Upper lobe of right lung (tissue), 1 donor: ENCODE data around the gene NCKAP5. TPM values are rescaled to one million over a fixed set of nuclear protein-coding genes. Genes with fewer than 3 reads are reported as not detected.

Source experiments
- ATAC-seq: fragments of 200-7000 bp; cut with Tn5 transposase; one replicate; pipeline ENCODE4 v1.9.1; 2020; ENCODE audit warnings: mild to moderate bottlenecking, moderate library complexity
- DNase-seq: peaks from one replicate; pipeline ENCODE4 v3.0.0-alpha.2; 2020
- H3K27ac ChIP-seq: fragments of 200-600 bp; one replicate; pipeline ENCODE4 v1.8.0; 2022
- H3K27me3 ChIP-seq: fragments of 200-600 bp; one replicate; pipeline ENCODE4 v1.8.0; 2022; ENCODE audit warnings: mild to moderate bottlenecking
- H3K36me3 ChIP-seq: fragments of 200-600 bp; one replicate; pipeline ENCODE4 v1.8.0; 2022
- H3K4me1 ChIP-seq: fragments of 200-600 bp; one replicate; pipeline ENCODE4 v1.8.0; 2022
- H3K4me3 ChIP-seq: fragments of 200-600 bp; one replicate; pipeline ENCODE4 v1.8.0; 2022; ENCODE audit warnings: mild to moderate bottlenecking
- H3K9me3 ChIP-seq: fragments of 200-600 bp; one replicate; pipeline ENCODE4 v1.8.0; 2022
- CTCF ChIP-seq: fragments of 200-600 bp; IDR thresholded peaks from one replicate; pipeline ENCODE4 v1.8.0; 2022; ENCODE audit warnings: antibody characterized with exemption
- intact Hi-C: fragments of 100-400 bp; cut with DNase I; formaldehyde crosslinking; loops from one replicate; pipeline ENCODE4 v1.11.0; 2022
- total RNA-seq: library from RNA; stranded (reverse); fragmentation: NEBNext Ultra II Directional; extraction: Animal tissue kit (Norgen Biotek cat#: 25700); gene quantifications from one replicate; pipeline ENCODE4 v1.2.1, GENCODE V29; 2021
- donor health status: DM: no; HTN: yes; CAD: no; lungs with severe emphysema.

NCKAP5 gene
- total RNA-seq, 1 donor from 2014 or later = 40.8 TPM

GRCh38 chr2:132782176-132782783, 786.0 kb downstream of the NCKAP5 start:
- no peak overlapping the region for H3K4me3 ChIP-seq
- H3K9me3 ChIP-seq = no peaks in the 10 kb centered on the region
- TF ChIP-seq CTCF = no peak
- no peak for DNase-seq
- H3K4me1 ChIP-seq = no peaks in the 10 kb centered on the region
- H3K27me3 ChIP-seq = no peaks in the 10 kb centered on the region
- no peak overlapping the region for H3K27ac ChIP-seq
- intact Hi-C loops = no loop called here
- peak; percentile 30 for ATAC-seq
- no peaks in the 10 kb centered on the region for H3K36me3 ChIP-seq

- no peaks in the 10 kb centered on the region for H3K4me1 ChIP-seq
- no peak for ATAC-seq
- intact Hi-C loops = no loop called here
- H3K36me3 ChIP-seq = no peaks in the 10 kb centered on the region
- H3K27ac ChIP-seq = no peak overlapping the region
- H3K9me3 ChIP-seq = no peaks in the 10 kb centered on the region
- no peak for DNase-seq
- H3K27me3 ChIP-seq = no peaks in the 10 kb centered on the region
- H3K4me3 ChIP-seq = no peak overlapping the region
- no peak for TF ChIP-seq CTCF
Observed at GRCh38 chr2:132780651-132781050, 787.6 kb downstream of the NCKAP5 start.

GRCh38 chr2:132779206-132779721, 789.0 kb downstream of the NCKAP5 start:
- H3K9me3 ChIP-seq = no peaks in the 10 kb centered on the region
- intact Hi-C loops = no loop called here
- DNase-seq (no peak), ATAC-seq (no peak)
- no peak overlapping the region for H3K27ac ChIP-seq
- H3K27me3 ChIP-seq = no peaks in the 10 kb centered on the region
- no peaks in the 10 kb centered on the region for H3K4me1 ChIP-seq
- H3K36me3 ChIP-seq = no peaks in the 10 kb centered on the region
- H3K4me3 ChIP-seq = no peak overlapping the region
- TF ChIP-seq CTCF = no peak

- Histone ChIP-seq H3K4me3 (no peak overlapping the region), H3K36me3 (peaks cover 3% of the 10 kb centered on the region), H3K27me3 (no peaks in the 10 kb centered on the region), H3K9me3 (no peaks in the 10 kb centered on the region), H3K4me1 (no peaks in the 10 kb centered on the region), H3K27ac (no peak overlapping the region)
- ATAC-seq (no peak), DNase-seq (no peak)
- intact Hi-C loops = no loop called here
- no peak for TF ChIP-seq CTCF
Observed at GRCh38 chr2:132776287-132776686, 792.0 kb downstream of the NCKAP5 start.

- H3K27me3 ChIP-seq = no peaks in the 10 kb centered on the region
Observed at GRCh38 chr2:132774189-132774588, 794.1 kb downstream of the NCKAP5 start.

More at GRCh38 chr2:132774189-132774588, 794.1 kb downstream of the NCKAP5 start:
- no peak for TF ChIP-seq CTCF
- Histone ChIP-seq H3K27ac (no peak overlapping the region), H3K36me3 (peaks cover 3% of the 10 kb centered on the region), H3K4me1 (no peaks in the 10 kb centered on the region), H3K9me3 (no peaks in the 10 kb centered on the region), H3K4me3 (no peak overlapping the region)
- intact Hi-C loops = no loop called here
- ATAC-seq (no peak), DNase-seq (no peak)
